ENCODE results near the gene IL2RA.
"Not testable (repeated sequence)": the region's sequence is repeated elsewhere in the genome, so short reads cannot be mapped to it uniquely, and the experiment has no call there.

Gene IL2RA

DNA sequence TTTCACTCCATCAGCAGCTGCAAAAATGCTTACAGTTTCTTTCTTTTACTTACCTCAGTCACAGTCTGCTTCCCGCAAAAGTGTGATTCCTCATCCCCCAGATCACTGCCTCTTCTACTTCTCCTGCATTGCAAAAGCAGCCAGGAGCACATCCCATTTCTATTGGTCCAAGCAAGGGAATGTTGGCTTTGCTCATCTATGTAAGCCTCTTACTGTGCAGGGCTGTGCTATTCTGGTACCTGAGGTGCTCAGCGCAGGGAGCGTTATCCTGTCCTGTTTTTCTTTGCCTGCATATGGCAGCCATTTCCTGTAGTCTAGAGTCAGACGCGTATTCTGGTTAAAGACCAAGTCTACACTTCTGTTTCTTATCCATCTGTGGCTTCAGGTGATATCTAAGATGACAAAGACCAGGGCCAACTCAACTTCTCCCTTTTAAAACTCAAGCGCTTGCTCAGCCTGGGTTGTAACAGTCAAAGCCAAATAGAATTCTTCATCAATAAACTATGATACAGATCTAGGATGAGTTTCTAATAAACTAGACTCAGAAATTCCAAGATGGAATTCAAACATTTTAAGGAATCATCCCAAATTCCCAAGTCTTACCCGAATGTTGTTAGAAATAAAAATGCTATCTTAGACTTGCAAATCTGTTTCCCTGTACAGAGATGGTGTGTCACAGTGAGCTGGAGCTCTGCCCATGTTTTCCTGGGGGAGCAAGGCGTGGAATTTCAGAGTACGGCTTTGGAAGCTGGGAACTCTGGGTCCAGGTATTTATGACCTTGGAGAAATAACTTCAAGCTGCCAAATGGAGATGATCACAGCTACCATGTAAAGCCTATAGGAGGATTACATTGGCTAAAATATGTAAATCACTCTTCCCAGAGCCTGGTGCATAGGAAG, 20.6 kb upstream of the IL2RA start:
- no peak for DNase-seq (ENCODE audit: low read depth)

DNA sequence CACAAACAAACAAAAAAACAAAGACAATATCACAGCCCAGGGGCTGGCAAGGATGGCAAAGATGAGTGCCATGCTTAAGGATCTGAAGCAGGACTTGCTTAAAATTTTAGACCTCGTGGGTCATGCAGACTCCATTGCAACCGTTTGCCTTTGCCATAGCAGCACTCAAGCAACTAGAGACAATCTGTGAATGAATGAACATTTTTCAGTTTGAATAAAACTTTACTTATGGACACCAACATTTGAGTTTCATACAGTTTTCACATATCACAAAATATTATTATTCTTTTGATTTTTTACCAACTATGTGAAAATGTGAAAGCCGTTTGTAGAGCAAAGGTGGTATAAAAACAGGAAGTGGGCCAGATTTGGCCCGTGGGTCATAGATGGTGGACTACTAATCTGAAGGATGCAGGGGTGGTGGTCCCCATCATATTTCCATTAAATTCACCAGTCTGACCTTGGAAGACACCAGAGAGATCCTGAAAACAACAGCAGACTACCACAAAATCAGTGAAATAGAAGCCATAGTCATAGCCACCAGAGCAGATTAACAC, 18.3 kb upstream of the IL2RA start:
- DNase-seq (ENCODE audit: low read depth), result no peak

DNA sequence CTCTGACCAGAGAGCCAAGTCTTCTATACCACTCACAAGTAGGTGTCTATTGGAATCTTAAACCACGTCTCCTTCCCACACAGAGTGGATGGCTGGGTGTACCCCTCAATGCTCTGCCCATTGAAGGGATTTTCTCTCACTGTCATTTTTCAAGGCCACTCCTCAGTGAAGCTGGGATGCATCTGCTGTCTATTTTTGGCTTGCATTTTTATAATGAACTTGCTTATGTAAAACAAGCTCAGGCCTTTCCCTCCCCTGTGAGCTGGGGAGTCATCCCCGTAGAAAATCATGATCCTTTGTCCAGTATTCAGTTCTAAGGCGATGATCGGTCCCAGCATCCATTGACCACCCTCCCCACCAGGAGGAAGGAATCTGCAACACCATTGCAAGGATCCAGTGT, 16.9 kb upstream of the IL2RA start:
- DNase-seq (ENCODE audit: low read depth), result no peak

DNA sequence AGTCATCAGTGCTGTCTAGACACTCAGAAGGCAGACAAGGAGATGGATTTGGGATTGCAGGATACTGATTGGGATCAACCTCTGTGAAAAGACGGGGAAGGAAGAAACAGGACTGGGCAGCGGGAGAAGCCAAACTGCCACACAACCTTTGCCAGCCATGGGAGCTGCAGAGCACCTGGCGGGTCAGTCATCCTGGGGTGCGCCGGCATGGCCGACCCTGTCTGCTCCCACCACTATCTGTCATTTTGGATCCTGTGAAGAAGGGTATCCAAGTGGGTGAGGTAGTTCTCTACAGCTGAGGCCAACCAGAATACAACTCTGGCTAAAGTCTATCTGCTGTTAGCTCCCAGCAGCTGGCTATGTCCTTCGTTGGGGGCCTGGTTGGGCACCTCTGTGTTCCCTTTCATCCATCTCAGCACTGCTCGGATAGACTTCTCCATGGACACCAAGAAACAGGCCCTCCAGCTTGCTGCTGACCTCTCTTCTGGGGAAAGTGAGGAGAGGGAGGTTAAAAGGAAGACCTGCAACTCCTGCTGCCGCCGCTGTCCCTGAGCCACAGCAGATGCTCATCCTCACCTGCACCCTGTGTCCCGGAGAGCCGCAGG, 15.0 kb upstream of the IL2RA start:
- no peak for DNase-seq (ENCODE audit: low read depth)

DNA sequence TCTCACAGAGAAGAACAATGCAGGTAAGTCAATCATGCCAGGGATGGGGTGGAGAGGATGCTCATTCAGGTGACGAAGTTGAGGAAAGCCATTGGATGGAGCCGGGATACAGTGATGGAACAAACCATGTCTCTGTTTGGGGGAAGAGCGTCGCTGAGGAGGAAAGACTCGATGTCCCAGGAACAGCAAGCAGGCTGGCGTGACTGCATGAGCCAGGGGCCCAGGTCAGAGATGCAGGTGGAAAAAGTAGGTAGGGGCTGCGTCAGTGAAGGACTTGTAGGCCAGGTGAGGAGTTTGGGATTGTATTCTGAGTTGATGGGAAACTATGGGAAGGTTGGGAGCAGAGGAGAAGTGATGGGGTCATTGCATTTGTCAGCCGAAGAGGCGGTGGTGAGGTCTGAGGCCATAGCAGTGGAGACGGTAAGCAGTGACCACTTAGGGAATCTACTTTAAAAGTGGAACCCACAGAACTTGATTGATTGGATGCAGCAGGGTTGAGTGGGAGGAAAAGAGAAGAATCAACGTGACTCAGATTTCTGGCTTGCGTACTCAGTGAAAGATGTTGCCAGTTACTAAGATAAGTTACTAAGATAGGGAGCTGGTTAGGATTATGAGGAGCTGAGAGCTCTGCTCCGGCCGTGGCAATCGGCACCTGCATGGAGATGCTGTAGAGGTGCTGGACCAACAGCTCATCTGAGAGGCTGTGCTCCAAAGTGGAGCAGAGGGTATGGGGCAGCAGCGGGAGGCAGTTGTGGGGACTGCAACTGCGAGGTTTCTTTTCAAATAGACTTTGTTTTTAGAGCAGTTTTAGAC, 12.5 kb upstream of the IL2RA start:
- peak; percentile 19 for DNase-seq (ENCODE audit: low read depth)

DNA sequence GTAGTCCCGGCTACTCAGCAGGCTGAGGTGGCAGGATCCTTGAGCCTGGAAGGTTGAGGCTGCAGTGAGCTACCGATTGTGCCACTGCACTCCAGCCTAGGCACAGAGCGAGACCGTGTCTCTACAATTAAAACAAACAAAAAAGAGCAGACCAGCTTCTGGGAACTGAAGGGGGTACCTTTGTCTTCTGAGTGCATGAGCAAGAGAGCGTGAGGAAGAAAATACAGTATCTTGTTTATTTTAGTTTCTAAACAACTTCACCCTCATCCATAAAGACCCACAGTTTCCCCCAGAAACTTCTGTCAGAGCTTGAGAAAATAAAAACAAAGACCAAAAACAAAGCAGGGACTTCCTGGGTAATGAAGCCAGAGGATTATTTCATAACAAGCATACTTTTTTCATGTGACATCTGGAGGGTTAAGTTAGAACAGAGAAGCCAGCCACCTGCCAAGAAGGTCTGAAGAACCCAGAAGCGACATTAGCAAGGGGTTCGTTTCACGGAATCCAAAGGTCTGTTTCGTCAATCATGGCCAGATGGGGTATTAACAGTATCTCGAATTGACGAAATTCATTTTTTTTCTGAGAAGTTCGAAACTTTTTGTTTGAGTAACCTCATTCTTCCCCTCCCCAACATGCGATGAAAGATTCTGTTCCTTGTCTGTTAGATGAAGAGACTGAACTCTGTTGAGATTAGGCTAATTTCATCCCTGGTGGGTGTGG, 10.2 kb upstream of the IL2RA start:
- no peak for DNase-seq (ENCODE audit: low read depth)

DNA sequence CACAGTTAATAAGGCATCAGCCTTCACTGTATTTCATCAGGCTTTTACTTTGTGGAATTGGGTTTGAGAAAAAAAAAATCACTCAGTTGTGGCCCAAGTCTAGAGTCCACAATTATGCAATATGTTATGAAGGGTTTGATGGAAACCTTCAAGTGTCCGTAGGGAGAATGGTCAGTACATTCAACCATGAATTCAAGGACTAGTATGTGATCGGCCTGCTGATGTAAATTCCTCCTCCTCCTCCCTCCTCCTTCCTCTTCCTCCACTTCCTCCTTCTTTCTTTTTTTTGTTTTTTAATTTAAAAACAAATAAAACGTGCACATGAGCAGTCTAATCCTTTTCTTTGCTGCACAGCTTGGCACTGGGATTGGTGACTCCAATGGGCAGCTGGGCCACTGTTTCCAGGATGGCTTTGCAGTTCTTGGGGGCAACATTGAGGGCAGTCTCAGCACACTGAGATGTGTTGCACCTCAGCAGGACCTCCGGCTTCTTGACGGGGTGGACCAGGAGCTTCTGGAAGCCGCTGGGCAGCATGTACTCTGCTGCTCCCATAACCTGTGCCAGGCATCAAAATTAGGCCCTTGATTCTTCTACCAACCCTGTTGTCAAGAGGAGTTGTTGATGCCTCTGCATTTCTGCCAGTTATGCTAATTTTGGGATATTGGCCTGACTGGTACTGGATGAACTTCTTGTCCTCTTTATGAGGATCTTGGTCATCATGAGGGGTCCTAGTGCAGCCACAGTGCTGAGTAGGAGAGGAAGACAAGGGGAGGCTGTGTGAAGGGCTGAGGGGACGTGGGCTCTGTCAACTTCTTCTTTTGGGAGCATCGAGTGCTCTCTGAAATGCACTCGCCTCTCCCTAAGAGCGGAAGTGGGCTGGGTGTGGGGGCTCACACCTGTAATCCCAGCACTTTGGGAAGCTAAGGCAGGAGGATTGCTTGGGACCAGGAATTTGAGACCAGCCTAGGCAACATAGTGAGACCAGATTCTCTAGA, 9.3 kb upstream of the IL2RA start:
- no peak for DNase-seq (ENCODE audit: low read depth)

DNA sequence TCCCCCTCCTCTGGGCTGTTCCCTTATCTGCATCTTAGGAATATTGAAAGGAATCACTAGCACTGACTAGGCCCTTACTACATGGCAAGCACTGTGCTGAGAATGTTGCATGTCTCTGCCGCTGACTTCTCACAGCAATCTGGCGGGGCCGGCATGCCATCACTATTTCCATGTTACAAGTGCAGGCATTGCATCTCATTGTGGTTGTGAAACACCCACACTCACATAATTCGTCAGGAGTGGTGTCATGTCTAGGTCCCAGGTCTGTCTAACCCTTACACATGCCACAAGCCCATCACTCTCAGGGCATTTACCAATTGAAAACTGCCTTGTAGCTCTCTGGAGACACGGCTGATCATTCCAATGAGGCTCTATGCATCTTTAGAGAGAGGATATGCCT, 8.5 kb upstream of the IL2RA start:
- no peak for DNase-seq (ENCODE audit: low read depth)

DNA sequence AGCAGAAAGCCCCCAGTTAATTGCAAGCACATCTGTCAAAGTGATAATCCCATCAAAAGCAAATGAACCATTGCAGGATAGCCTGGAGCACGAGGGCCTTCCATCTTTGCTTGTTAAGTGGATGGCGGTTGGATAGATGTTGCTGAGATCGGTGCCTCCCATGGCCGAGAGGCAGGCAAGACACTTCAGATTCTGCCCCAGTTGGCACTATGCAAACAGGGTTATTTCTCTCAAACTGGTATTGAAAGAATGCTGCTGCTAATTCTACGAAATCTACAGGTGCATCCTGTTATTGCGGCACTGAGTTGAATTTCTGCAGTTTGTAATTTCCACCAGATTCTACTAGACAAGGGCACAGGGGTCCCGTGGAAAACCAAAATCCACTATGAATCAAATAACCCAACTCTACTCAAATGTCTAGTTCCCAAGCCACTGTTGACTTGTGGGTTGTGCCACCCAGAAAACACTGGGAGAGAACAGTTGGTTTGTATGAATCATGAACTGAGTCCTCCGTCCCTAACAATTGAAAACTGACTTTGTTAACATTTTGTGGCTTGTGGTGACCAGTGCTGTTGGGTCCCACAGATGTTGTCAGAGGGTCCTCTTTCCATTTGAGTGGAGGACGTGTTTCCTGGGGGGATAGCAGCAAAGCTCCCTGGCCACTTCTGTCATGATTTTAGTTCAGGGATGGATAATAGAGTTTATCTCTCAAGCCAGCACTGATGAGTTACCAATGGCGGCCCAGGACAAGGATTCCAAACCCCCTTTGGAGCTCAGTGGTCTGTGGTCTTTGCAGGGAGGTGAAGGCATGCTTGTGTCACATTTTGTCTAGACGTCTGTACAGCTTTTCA, 7.1 kb upstream of the IL2RA start:
- peak; percentile 4 for DNase-seq (ENCODE audit: low read depth)

DNA sequence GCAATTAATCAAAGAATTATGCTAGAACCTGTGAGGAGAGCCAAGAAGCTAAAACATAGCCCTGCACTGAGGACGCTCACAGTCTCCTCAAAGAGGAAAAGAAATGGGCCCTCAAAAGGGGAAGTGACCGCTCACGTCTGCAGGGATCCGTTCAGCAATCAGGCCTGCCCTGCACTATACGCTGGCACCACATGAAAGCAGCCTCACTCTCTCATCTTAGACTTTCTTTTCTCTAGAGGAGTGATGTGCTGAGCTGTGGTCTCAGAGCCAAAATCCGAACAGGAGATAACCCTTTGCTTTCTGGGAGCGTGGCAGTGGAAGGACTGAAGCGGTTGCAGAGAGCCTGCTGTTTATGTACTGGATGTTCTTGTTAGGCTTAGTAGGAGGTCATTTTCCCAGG, 6.3 kb upstream of the IL2RA start:
- no peak for DNase-seq (ENCODE audit: low read depth)

DNA sequence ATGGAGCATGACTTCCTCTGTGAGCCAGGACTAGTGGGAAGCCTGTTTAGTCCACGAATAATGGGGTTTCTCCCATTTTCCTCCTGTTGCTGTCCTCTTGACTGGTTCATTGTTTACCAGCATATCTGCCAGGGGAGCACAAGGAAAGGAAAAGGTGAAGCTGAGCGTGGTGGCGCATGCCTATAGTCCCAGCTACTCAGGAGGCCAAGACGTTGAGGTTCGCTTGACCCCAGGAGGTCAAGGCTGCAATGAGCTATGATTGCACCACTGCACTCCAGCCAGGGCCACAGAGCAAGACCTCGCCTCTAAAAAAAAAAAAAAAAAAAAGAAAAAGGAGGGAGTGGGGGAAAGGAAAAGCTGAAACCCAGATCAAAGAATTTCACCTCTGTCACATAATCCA, 5.8 kb upstream of the IL2RA start:
- no peak for DNase-seq (ENCODE audit: low read depth)

DNA sequence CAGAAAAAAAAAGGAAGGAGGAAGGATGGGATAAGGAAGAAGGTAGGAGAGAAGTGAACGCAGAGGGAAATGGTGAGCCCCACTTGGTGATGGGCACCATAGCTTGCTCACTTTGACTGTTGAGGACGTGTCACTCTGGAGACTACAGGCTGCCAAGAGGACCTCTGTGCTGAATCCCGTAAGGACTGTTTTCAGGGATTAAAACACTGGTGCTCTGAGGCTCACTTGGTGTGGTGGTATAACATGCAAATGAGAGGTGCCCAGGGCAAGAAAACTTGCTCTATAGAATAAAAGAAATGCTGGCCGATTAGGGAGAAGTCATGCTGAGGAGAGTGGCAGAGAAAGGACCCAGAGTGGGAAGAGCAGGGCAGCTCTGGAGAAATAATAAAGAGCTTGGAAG, 5.3 kb upstream of the IL2RA start:
- DNase-seq (ENCODE audit: low read depth), result no peak

DNA sequence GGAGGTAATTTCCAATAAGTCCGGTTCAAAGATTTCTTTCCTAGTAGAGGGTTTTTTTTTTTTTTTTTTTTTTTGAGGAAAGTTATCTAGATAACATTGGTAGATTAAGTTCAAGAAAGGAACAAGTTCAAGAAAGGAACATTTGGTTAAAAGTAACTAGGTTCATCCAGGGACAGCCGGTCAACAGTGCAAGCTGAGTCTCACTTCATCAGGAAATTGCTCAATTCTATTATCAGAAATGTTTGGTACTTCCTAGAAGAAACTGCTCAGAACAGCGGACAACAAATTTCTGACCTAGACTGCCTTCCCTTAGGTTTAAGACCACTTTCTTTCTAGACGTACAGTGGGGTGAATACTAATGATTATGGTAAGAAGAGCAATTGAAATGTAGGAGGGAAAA, 3.7 kb upstream of the IL2RA start:
- no peak for DNase-seq (ENCODE audit: low read depth)

DNA sequence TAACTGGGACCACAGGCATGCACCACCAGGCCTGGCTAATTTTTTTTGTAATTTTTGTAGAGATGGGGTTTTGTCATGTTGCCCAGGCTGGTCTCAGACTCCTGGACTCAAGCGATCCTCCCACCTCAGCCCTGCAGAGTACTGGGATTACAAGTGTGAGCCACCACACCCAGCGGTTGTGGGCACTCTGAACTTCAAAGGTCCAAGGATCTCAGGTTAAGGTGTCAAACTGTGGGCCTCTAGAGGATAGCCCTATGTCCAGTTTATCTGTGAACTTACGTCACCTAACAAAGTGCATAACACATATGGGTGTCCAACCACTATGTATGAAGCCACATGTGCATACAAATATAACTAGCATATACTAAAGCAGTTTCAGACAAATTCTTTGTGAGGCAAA, 3.2 kb upstream of the IL2RA start:
- no peak for DNase-seq (ENCODE audit: low read depth)

DNA sequence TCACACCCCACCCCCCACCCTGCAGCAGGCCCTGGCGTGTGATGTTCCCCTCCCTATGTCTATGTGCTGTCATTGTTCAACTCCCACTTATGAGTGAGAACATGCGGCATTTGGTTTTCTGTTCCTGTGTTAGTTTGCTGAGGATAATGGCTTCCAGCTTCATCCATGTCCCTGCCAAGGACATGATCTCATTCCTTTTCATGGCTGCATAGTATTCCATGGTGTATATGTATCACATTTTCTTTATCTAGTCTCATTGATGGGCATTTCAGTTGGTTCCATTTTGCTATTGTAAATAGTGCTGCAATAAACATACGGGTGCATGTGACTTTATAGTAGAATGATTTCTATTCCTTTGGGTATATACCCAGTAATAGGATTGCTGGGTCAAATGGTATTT, 2.6 kb upstream of the IL2RA start:
- not testable (repeated sequence) for DNase-seq (ENCODE audit: low read depth)

DNA sequence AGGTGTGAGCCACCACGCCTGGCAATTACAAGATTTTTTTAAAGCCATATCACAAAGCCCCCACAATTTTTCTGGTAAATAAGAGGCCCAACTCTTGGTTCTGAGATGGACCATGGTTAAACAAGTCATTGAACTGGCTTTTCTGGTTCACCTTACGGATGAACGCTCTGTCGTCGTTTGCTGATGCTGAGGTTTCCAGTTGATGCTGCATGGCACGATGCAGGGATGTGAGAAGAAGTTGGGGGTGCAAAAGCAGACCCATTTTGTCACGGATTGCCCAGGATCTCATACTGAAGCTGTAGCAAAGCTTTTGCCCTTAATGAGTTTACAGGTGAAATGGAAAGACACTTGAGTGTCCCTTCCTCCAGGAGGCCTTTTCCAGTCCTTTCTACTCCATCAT, 2.0 kb upstream of the IL2RA start:
- DNase-seq (ENCODE audit: low read depth), result no peak

DNA sequence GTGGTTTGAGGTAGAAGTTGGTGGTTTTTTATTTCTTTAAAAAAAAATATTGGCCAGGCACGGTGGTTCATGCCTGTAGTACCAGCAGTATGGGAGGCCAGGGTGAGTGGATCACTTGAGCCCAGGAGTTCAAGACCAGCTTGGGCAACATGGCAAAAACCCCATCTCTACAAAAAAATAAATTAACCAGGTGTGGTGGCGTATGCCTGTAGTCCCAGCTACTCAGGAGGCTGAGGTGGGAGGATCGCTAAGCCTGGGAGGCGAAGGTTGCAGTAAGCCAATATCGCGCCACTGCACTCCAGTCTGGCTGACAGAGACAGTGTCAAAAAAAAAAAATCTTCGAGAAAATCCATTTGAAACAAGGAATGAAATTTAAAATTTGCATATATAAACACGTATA, 1.1 kb downstream of the IL2RA start:
- DNase-seq (ENCODE audit: low read depth), result no peak

DNA sequence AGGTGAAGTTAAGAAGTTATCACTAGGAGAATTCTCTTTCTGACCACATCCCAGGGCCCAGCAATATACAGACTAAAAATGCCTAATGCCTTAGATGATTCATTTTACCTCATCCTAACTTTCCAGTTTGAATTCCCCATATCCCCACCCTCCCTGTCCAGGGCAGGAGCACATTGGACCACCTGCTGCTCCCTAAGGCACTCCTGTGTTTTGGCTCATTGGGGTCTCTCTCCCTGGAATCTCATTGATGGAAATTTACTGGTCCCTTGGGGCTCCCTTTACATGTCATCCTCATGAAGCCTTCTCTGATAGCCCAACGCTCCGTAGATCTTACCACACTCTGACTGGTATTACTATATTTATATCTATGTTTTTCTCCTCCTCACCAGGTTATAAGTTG, 2.7 kb downstream of the IL2RA start:
- no peak for DNase-seq (ENCODE audit: low read depth)

DNA sequence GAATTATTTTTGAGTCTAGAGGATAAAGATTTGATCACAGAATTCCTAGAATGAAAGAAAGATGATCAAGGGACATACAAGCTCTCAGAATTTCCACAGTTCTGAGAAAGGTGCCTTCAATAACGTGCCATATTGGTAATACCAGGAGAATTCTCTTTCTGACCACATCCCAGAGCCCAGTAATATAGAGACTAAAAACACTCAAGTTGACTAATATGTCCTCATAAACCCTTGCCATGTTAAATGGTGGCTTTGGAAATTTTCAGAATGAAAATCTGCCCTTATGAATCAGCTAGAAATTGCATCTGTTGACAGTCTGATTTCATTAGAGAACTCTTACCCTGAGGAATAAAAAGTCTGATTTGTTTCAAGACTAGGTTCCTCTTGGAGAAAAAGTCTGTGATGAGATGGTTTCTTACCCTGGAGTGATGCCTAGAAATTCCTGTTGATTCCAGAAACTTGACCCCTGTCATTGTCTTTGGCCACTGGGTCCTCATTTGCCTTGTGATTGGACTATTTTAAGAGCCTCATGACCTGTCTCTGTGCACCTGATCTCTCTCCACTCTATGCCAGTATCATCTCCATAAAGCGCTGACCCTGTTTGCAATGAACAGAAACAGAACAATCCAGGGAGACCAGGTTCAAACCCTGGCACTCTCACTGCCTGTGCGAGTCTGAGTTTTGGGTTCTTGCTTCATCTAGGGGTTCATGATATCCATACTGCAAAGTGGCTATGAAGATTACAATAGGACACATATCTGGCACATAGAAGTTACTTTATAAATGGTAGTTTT, 3.3 kb downstream of the IL2RA start:
- no peak for DNase-seq (ENCODE audit: low read depth)

Measured in ELR (cell line).